ENCODE measurements around the gene PELI2.

The PELI2 gene

DNA sequence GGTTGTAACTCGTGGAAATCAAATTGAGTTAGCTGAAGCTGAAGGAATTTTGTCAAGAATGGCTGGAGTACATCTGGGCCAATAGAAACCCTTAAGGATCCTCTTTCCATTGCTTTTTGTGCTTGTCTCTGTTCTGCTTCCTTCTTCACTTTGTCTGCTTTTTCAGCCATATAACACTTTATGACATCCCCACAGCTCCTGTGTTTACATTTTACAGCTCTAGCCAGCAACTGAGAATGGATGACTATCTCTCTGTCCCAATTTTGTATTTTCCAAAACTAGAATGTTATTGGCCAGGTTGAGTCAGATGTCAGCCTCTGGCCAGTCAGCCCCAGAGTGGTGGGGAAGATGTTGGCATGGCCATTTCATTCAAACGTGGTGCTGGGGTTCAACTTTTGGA, 57.6 kb downstream of the PELI2 start:
- DNase-seq = no peak

GRCh38 chr14:56176530-56176929, 58.3 kb downstream of the PELI2 start:
- DNase-seq = peak; percentile 63

GRCh38 chr14:56177036-56177435, 58.8 kb downstream of the PELI2 start:
- DNase-seq = no peak

DNA sequence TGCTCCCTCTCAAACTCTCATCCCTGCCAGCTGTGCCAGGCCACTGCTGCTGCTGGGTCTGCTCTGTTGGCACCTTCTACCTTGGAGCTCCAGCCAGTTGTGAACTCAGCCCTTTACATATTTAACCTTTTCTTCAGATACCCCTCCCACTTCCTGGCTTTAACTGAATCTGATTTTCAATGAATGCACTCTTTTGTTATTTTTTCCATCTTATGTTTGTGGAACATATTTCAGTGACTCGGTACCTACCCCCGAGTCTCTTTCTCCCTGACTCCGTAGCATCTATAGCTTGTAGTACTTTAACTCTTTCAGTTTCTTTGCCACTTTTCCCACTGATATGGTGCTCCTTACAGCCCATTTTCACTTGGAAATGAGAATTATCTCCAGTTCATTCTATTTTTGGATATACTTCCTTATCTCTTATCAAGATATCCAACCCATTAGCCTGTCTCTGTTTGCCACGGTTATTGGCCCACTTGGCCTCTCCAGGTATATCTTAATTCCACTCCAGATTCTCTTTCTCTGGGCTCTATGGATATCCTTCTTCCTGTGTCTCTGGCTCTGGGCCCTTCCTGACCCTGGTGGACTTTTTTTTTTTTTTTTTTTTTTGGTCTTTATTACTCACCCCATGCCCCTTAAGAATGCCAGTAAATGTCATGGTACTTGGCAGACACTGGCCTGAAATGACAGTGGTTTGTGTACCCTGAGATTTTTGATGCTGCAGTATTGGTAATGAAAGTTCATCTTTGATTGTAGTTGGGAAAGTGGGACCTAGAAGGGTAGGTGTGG, 62.7 kb downstream of the PELI2 start:
- no peak for DNase-seq

DNA sequence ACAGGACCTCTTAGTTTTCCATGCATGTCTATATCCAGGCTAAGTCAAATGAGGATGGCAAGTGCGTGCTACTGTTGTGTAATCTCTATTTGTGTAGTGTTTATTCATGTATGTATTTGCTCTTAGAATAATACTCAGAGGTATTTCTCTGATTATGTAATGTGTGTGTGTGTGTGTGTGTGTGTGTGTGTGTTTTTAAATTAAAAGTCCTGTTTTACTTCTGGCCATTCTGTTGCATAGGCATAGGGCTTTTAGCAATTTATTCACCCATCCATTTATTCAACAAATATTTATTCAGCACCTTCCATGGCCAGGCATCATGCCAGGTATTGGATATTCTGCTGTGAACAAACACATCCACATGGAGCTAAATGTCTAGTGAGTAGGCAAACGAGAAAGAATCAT, 63.5 kb downstream of the PELI2 start:
- peak; percentile 94 for DNase-seq

DNA sequence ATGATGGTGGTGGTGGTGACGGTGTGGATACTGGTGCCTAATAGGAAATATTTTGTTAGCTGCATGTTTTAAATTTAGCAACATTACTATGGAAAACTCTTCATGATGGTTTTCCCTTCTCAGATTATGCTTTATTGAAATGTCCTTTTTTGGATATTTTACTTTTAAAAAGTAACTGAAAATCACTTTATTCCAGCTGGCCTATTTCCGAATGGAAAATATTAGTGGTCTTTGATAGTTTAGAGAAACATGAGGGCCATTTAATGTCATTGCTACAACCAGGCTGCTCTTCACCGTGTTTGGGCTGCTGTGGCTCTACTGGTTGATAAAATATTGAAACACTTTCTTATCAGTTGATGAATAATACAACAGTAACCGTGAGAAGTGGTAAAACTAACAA, 64.2 kb downstream of the PELI2 start:
- DNase-seq = no peak

DNA sequence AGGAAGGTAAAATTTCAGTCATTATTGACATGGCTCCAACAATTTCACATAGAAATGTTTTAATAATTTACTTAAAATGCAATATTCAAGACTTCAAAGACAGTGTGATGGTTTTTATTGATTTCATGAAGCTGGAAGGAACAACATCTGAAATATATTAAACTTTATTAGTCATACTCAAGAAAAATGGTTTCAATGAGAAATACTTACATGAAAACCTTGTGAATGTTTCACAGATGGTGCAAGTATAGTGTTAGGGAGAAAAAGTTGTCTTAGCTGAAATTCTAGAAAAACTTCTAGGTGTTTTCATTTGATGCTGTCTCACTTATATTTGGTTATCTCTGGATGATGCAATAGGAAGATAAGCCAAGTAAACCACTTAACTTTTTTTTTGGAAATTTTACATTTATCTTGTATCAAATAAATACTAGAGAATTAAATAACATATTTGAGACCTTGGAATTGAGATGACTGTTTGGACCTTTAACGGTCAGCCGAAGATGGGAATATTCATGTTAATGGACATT, 65.5 kb downstream of the PELI2 start:
- no peak for DNase-seq

DNA sequence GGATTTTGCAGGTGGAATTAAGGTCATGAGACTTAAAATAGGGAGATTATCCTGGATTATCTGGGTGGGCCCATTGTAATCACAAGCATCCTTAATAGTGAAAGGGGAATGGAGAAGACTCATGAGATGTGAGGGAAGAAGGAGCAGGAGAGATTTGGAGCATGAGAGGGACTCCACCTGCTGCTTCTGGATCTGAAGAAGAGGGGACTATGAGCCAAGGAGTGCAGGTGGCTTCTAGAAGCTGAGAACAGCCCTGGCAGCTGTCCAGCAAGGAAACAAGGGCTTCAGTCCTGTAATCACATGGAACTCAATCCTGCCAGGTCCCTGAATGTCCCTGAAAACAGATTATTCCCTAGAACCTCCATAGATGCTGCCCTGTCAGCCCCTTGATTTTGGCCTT, 67.8 kb downstream of the PELI2 start:
- DNase-seq = no peak

GRCh38 chr14:56187736-56188135, 69.5 kb downstream of the PELI2 start:
- DNase-seq = no peak

DNA sequence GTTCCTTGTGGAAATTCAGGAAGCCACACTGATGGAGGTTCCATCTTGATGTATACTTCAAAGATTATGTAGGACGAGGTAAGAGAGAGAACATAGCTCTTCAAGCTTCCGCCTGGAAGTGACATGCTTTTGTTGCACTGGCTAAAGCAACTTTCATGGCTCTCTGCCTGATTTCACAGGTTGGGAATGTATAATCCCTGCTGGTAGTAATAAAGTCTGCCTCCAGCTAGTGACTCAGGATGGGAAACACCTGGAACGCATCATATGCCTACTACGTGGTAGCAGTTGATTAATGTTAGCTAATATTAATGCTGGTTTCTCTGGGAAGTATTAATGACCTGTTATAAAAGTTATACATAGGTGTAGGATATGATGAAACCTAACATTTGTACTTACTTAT, 71.1 kb downstream of the PELI2 start:
- no peak for DNase-seq

DNA sequence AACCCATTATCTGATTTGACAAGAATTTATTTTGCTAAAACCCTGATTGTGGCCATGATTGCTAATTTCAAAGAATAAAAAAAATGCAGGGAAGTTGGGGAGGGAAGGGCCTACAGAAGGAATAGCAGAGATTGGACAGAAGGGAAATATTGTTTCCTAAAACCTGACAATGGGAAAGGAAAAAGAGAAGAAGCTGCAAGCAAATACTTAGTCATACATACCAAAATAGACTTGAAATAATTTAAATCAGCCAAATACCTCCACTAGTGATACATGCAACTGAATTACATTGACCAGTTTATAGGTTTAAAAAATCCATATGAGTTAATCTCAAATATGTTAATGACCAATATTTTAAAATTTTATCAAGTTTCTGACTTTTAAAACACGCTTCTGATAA, 75.1 kb downstream of the PELI2 start:
- DNase-seq = no peak

DNA sequence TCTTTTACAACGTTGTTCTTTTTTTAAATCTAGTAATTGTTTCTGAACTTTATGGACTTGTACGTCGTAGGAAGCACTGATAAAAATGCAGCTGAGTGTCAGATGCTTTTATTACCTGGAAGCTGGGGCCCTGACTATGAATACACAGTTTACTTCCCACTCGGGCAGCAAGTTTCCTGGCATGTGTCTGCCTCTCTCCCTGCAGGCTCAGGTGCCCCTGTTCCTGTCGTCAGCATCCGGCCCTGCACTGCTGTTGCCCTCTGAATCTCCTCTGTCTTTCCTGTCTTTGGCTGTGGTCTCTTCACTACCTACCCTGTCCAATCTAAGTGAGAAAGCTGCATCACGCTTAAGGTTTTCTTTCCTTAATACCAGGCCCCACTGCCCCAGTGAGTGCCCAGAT, 75.8 kb downstream of the PELI2 start:
- peak; percentile 26 for DNase-seq

GRCh38 chr14:56195223-56195622, 77.0 kb downstream of the PELI2 start:
- no peak for DNase-seq

DNA sequence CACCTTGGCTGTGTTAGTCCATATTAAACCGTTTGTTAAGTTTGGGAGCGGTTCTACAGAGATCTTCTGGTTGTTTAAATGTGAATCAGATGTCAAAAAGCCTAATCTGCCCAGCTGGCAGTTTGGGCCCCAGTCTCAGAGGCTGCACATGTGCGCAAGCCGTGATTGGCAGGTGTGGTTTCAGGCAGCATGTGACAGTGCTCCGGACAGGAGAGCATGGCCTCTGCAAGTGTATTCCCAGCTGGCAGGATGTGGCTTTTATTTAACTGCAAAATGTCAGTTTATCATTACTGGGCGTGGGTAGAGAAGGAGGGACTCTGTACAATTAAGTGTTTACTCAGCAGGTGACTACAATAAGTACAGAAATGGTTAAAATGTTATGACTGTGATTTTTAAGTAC, 77.5 kb downstream of the PELI2 start:
- peak; percentile 77 for DNase-seq

- DNase-seq = no peak
Observed at GRCh38 chr14:56196274-56196673, 78.1 kb downstream of the PELI2 start.

- no peak for DNase-seq
Observed at GRCh38 chr14:56197150-56197549, 78.9 kb downstream of the PELI2 start.

DNA sequence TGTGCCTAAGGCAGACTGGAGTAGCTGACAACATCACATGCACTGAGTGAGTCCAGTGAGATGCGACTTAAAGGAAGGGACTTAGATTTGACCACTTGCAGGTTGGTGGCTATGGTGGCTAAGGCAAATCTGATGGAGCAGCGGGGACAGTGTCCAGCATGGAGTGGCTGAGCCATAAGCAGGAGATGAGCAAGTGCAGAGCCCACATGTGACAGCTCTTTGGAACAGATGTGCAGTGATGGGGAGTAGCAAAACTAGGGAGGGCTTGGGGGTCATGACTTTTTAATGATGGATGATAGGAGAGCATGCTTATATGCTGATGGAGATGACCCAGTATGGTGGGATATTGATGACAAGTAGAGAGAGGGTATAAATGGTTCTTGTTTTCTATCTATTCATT, 80.2 kb downstream of the PELI2 start:
- no peak for DNase-seq

DNA sequence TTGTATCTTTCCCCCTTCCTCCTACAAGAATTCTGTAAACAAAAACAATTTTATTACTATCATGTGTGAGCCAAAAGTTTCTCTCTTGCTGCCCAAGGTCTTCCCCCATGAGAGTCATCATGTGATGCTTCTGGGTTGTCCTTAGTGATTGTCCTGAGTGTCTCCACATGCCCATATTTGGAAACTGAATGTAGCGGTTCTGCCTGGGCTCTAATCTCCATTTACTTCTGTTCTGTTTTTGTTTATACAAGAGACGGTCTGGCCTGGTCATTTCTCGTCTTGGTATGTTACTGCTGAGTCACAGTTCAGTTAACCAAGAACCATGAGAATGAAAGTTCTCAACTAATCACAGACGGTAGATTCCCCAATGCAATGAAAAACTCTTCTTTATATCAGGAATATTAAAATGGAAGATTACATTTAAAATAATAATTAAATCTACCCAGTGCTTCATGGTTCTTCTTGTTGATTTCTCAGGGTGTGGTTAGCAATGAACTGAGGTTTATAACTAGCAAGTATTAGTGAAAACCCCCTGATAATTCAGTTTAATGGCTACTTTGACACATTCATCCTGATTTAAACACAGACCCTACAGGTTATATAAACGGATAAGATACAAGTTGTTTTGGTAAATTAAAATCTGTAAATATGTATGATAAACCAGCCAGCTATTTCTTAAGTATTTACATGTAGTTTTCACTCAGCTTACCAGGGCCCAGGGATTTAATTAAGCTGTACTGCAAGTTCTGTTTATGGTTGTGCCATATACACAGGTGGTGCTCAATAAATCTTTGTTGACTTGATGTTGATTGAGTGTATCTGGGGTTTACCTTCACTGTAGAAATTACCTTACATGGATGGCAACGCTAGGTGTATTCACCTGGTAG, 81.1 kb downstream of the PELI2 start:
- DNase-seq = peak; percentile 40

DNA sequence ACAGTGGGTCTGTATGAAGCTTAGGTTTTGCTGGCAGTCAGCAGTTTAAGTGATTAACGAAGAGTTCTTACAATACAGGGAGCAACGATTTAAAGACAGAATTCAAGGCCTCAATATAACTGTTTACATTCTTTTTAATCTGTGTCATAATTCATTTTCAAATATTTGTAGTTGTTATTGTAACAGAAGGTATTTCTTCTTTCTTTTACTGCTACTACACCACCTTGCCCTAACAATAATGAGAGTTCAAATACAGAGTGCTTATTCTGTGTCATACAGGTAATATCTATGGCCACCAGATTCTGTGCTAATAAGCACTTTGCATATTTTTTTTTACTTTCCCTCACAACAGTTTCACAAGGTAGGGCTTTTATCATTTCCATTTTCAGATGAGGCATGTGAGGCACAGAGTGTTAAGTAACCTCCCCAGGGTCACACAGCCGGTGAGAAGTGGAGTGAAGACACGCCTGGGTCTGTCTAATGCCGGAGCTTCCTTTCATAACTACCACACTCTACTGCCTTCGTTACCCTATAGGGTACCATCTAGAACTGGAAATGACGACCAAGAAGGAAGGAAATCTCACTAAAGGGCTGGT, 81.9 kb downstream of the PELI2 start:
- no peak for DNase-seq

- no peak for DNase-seq
Observed at GRCh38 chr14:56202256-56202655, 84.0 kb downstream of the PELI2 start.

DNA sequence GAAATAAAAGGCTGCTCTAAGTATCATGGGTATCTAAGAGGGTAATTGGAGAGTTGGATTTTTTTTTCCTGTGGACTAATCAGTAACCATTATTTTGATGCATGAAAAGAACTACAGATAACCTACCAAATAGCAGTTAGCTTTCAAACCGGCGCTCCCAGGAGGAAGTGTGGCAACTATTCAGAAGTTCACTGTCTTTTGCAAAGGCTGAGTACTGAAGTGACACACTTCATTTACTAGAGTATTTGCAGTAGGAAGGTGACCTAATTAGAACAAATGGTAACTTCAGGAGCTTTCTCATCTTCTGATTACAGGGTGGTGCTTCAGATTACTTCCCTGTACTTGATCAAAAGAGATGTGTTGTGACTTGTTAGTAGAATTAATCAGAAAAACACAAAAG, 87.7 kb downstream of the PELI2 start:
- peak; percentile 55 for DNase-seq

DNA sequence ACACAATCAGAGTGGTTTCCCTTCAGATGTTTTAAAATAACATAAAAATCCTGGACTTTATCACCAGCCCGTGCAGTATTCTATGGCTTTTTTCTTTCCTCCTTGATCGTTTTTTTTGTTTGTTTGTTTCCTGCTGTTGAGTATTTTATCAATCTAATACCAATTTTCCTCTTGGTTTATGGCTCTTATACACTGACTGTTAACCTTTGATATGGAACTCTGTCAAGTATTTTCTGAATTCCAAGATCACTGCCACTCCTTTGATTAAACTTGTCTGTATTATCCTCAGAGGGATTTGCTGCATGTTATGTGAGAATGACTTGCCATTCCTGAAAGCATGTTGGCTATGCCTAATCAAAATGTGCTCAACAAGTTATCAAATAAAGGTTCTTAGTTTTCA, 88.4 kb downstream of the PELI2 start:
- DNase-seq = no peak

- peak; percentile 88 for DNase-seq
Observed at GRCh38 chr14:56207626-56208292, 89.5 kb downstream of the PELI2 start.
